BE2C (cell line): ENCODE results near the gene HIVEP3.

Source experiments
- DNase-seq: peaks from one replicate; pipeline ENCODE4 v3.0.0-alpha.2; 2020
- H3K27me3 ChIP-seq: fragments of 250-450 bp; sonication (Bioruptor Pico); 2 replicates; pipeline ENCODE4 v1.5.1; 2020; ENCODE audit warnings: mild to moderate bottlenecking
- H3K36me3 ChIP-seq: fragments of 250-450 bp; sonication (Bioruptor Pico); 2 replicates; pipeline ENCODE4 v1.5.1; 2020; ENCODE audit warnings: mild to moderate bottlenecking
- H3K4me1 ChIP-seq: fragments of 250-450 bp; sonication (Bioruptor Pico); 2 replicates; pipeline ENCODE4 v1.5.1; 2020
- H3K4me3 ChIP-seq: 2 replicates; pipeline ENCODE4 v1.5.1; 2011; ENCODE audit warnings: low read depth, low read length
- H3K9me3 ChIP-seq: fragments of 250-450 bp; sonication (Bioruptor Pico); 2 replicates; pipeline ENCODE4 v1.5.1; 2020
- TF ChIP-seq, protein P1 (sequence below): IDR thresholded peaks from 2 replicates; pipeline ENCODE4 v1.5.1; 2012; ENCODE audit warnings: mild to moderate bottlenecking, low read depth, low read length

HIVEP3 gene

DNA sequence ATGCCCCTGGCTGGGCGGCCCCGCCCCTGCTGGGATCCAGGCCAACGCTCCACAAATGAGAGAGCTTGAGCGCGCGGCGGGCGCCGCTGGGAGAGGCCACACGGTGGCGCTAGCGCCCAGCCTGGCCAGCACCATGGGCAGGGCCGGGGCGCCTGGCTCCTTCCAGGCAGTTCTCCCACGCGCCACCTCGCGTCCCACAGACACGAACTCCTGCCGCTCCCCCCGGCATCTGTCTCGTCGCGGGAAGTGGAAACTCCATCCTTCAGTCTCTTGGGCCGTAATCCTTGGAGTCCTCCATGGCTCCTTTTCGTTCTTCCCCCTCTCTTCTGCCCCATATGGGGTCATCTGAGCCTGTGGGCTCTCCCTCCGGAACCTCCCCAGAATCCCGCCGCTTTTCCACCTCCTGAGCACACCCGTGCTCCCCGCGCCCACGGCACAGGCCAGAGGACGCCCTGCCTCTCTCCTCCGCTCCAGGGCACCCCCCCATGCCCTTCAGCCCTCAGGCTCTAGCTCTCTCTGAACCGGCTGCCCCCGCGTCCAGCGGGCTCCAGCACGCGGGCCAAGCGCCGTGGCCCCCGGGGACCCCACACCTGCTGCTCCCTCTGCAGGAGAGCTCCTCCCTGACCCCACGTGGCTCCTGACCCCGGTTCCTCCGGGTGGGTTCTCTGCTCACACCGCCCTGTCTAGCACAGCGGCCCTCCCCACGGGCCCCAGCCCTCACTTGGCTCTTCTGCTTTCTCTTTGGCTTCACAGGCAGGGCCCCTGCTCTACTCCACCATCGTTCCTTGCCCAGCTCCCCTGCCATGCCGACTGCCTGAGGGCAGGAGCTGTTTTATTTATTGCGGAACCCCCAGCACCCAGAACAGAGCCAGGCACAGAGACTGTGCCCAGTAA, 402.3 kb downstream of the HIVEP3 start:
- Histone ChIP-seq H3K4me3 (peak overlapping the region; percentile 63), H3K27me3 (no peaks in the 10 kb centered on the region), H3K9me3 (no peaks in the 10 kb centered on the region), H3K36me3 (no peaks in the 10 kb centered on the region), H3K4me1 (peaks cover 3% of the 10 kb centered on the region; the same call in 1 of the 2 replicates)
- TF ChIP-seq, protein P1, sequence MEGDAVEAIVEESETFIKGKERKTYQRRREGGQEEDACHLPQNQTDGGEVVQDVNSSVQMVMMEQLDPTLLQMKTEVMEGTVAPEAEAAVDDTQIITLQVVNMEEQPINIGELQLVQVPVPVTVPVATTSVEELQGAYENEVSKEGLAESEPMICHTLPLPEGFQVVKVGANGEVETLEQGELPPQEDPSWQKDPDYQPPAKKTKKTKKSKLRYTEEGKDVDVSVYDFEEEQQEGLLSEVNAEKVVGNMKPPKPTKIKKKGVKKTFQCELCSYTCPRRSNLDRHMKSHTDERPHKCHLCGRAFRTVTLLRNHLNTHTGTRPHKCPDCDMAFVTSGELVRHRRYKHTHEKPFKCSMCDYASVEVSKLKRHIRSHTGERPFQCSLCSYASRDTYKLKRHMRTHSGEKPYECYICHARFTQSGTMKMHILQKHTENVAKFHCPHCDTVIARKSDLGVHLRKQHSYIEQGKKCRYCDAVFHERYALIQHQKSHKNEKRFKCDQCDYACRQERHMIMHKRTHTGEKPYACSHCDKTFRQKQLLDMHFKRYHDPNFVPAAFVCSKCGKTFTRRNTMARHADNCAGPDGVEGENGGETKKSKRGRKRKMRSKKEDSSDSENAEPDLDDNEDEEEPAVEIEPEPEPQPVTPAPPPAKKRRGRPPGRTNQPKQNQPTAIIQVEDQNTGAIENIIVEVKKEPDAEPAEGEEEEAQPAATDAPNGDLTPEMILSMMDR: peak; percentile 69
- DNase-seq: peak; percentile 83

DNA sequence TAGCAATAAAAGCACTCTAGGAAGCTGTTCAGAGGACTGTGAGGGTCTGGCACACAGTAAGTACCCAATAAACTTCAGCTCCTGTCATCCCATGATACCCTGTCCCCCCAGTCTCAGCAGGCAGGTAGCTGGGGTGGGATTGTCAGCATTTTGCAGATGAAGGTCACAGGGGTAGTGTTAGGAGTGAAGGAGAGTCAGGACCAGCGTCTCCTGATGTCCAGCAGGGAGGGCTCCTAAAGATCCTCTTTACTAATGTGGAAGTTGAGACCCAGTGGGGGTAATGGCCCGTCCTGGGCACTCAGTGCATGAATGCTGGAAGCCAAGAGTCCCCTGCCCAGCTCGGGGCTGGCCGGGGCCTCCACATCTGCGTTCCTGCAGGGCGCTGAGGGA, 402.9 kb downstream of the HIVEP3 start:
- Histone ChIP-seq H3K36me3 (no peaks in the 10 kb centered on the region), H3K27me3 (no peaks in the 10 kb centered on the region), H3K4me1 (peaks cover 3% of the 10 kb centered on the region; the same call in 1 of the 2 replicates), H3K4me3 (no peak overlapping the region), H3K9me3 (no peaks in the 10 kb centered on the region)
- no peak for DNase-seq
- TF ChIP-seq, protein P1: no peak

DNA sequence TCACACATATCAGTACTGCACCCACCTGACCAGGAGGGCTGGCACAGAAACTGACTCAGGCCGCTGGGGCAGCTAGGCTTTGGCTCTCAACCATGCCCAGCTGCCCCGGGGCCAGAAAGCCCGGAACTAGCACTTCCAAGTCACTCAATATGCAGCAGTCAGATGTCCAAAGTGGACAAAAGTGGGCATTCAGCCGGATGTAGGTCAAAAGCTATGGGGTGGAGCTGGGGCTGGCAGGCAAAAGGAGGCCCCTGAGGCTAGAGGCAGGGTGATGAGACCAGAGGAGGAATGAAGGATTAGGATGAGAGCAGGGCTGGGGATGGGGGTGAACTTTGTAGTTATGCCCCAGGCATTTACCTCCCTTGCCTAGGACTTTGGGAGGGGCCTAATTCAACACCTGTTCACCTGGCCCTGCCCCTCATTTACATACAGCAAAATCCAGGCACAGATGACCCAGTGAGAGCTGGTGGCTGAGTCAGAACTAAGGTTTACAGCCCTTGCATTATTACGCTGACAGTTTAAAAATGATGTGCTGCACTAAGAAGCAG, 403.5 kb downstream of the HIVEP3 start:
- H3K27me3 ChIP-seq: no peaks in the 10 kb centered on the region
- no peak for DNase-seq
- H3K36me3 ChIP-seq: no peaks in the 10 kb centered on the region
- H3K9me3 ChIP-seq: no peaks in the 10 kb centered on the region
- TF ChIP-seq, protein P1: no peak
- H3K4me3 ChIP-seq: no peak overlapping the region
- peaks cover 3% of the 10 kb centered on the region; the same call in 1 of the 2 replicates for H3K4me1 ChIP-seq

DNA sequence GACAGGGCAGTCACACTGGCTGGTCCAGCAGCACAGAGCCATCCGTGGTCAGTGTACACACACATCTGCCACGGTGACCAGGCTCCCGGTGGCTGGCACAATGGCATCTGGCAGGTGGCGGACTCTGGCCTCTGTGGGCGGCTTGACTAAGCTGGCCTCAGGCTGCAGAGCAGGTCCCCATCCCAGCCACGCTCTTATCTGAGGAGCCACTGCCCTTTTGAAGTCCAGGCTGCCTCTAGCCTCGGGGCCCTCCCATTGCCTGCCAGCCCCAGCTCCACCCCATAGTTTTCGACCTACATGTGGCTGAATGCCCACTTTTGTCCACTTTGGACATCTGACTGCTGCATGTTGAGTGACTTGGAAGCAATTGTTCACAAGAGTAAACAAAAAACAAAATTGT, 404.3 kb downstream of the HIVEP3 start:
- peaks cover 3% of the 10 kb centered on the region; the same call in 1 of the 2 replicates for H3K4me1 ChIP-seq
- no peak for DNase-seq
- H3K36me3 ChIP-seq: no peaks in the 10 kb centered on the region
- H3K27me3 ChIP-seq: no peaks in the 10 kb centered on the region
- H3K9me3 ChIP-seq: no peaks in the 10 kb centered on the region
- no peak overlapping the region for H3K4me3 ChIP-seq
- TF ChIP-seq, protein P1: no peak

DNA sequence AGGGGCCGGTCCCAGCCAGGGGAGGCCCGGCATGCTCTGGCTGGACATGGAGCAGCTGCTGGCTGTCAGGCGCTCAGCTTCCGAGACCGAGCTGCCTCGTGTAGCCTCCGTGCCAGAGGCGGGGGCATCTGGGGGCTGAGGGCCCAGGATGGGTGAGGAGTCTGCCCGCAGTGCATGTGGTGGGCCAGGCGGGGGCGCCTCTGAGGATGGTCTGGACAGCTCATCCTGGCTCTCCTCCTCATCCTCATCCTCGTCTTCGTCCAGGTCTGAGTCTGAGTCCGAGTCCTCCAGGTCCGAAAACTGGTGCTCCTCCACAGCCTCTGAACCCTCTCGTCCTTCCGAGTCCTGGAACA, 405.4 kb downstream of the HIVEP3 start:
- no peaks in the 10 kb centered on the region for H3K9me3 ChIP-seq
- peak; percentile 18 for DNase-seq
- TF ChIP-seq, protein P1: peak; percentile 25
- no peak overlapping the region for H3K4me3 ChIP-seq
- no peaks in the 10 kb centered on the region for H3K27me3 ChIP-seq
- no peaks in the 10 kb centered on the region for H3K36me3 ChIP-seq
- H3K4me1 ChIP-seq: peaks cover 3% of the 10 kb centered on the region; the same call in 1 of the 2 replicates
